ENCODE measurements around the gene SHPK.

- TF ChIP-seq POLR2A (IDR thresholded peaks at IDR 0.05; ENCODE audit: low read length) (no peak), GATA1 (IDR thresholded peaks at IDR 0.05; ENCODE audit: low read depth, low read length) (no peak)
Observed at GRCh38 chr17:3602499-3602898, 33.6 kb downstream of the SHPK start.

Data from erythroblast (primary cell).